GM21786 (cell line): ENCODE results near the gene UPB1.

ENCODE experiments used
- ATAC-seq: cut with Tn5 transposase; IDR thresholded peaks from one replicate; pipeline ENCODE4 v1.9.1; 2021; ENCODE audit not compliant: unreplicated experiment

UPB1 gene

GRCh38 chr22:24494528-24495364 is at the start of gene UPB1:
TSS of gene UPB1 (plus strand) at chr22:24495332. CDS start at chr22:24495404, 72 bp downstream.
- no peak for ATAC-seq

- ATAC-seq, result no peak
Observed at GRCh38 chr22:24445481-24446259, 49.5 kb upstream of the UPB1 start.

GRCh38 chr22:24446260-24446611 is 48.9 kb upstream of the UPB1 start:
- no peak for ATAC-seq

- no peak for ATAC-seq
Observed at GRCh38 chr22:24450610-24451009, 44.5 kb upstream of the UPB1 start.

GRCh38 chr22:24451162-24451561 is 44.0 kb upstream of the UPB1 start:
- no peak for ATAC-seq

- no peak for ATAC-seq
Observed at GRCh38 chr22:24453853-24454252, 41.3 kb upstream of the UPB1 start.

- ATAC-seq, result no peak
Observed at GRCh38 chr22:24455039-24455438, 40.1 kb upstream of the UPB1 start.

GRCh38 chr22:24455751-24456426 is 39.2 kb upstream of the UPB1 start:
- no peak for ATAC-seq

- ATAC-seq, result no peak
Observed at GRCh38 chr22:24457894-24458420, 37.2 kb upstream of the UPB1 start.

- no peak for ATAC-seq
Observed at GRCh38 chr22:24459911-24460310, 35.2 kb upstream of the UPB1 start.

- ATAC-seq, result no peak
Observed at GRCh38 chr22:24460418-24461089, 34.6 kb upstream of the UPB1 start.

GRCh38 chr22:24463071-24463760 is 31.9 kb upstream of the UPB1 start:
- ATAC-seq, result no peak

- ATAC-seq, result no peak
Observed at GRCh38 chr22:24465566-24465965, 29.6 kb upstream of the UPB1 start.

- ATAC-seq, result no peak
Observed at GRCh38 chr22:24465975-24466374, 29.2 kb upstream of the UPB1 start.

GRCh38 chr22:24466716-24467328 is 28.3 kb upstream of the UPB1 start:
- ATAC-seq, result no peak

GRCh38 chr22:24467340-24467739 is 27.8 kb upstream of the UPB1 start:
- no peak for ATAC-seq

- no peak for ATAC-seq
Observed at GRCh38 chr22:24471570-24471969, 23.6 kb upstream of the UPB1 start.

- ATAC-seq, result no peak
Observed at GRCh38 chr22:24473284-24473683, 21.8 kb upstream of the UPB1 start.

- no peak for ATAC-seq
Observed at GRCh38 chr22:24474221-24474620, 20.9 kb upstream of the UPB1 start.
